ENCODE measurements around the gene OR5C1. TPM values are rescaled to one million over a fixed set of nuclear protein-coding genes. Genes with fewer than 3 reads are reported as not detected.

OR5C1 gene
- total and polyA plus RNA-seq, 2 of the 13 experiments (the other 11 are each of a cell fraction or from before 2014, with no cell fraction given) = not detected

DNA sequence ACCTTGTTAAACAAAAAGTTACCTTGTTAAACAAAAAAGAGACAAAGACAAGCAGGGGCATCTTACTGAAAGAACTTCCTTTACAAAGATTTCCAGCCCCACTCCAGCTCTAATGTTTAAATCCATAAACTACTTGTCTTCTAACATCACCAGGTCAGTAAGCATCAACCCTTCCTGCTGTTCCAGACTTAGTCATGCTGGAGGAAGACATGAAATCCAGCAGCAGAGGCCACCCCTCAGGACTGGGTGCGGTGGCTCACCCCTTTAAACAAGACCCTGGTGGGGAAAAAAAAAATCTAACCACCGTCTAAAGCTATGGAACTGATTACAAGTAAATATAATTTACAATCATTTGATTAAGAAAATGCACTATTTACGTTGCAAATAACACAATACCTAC lies 30.6 kb downstream of the OR5C1 start:
- CTCF ChIA-PET (ENCODE audit: low intra/inter-chr PET ratio, low total read pairs) = no interaction called here
- no peaks in the 10 kb centered on the region for H3K27me3 ChIP-seq (ENCODE audit: control insufficient read depth in 1 of 2, insufficient read depth in 2 of 2, low read length in 2 of 2)
- H3K4me1 ChIP-seq (ENCODE audit: insufficient read depth, low read length) = peaks cover 7% of the 10 kb centered on the region
- H3K9ac ChIP-seq (ENCODE audit: insufficient read depth, low read depth, low read length) = no peak overlapping the region
- peaks cover 13 to 42% of the 10 kb centered on the region in 2 experiments for H3K36me3 ChIP-seq (replicated peaks in 1 of 2; ENCODE audit: control insufficient read depth in 1 of 2, insufficient read depth in 2 of 2, low read length in 2 of 2)
- no TSS peak for BruUV-seq (replicated peaks)
- no peak overlapping the region for H3K4me3 ChIP-seq (replicated peaks in 1 of 3; ENCODE audit: insufficient read depth in 1 of 3, low read depth in 2 of 3, low read length in 3 of 3)
- H4K20me1 ChIP-seq (ENCODE audit: insufficient read depth, low read length) = no peaks in the 10 kb centered on the region; the same call in 1 of the 2 replicates
- no peak for DNase-seq (ENCODE audit: low spot score)
- POLR2A ChIA-PET = interaction anchor here (0.9 kb wide), 1 partner anchor 9 kb away, joined by 3 read pairs; the partner anchor contains the start of gene PDCL
- no peak overlapping the region for H3K27ac ChIP-seq (ENCODE audit: extremely low read length, insufficient read depth, low read length)
- 93% methylated on average over 3 of the region's 3 CpGs for WGBS (ENCODE audit: low lambda C conversion rate)
- FAIRE-seq = no peak
- H3K79me2 ChIP-seq (ENCODE audit: insufficient read depth, low read length) = peaks cover 4% of the 10 kb centered on the region
- ATAC-seq = no peak
- in situ Hi-C loops (cut with HindIII; ENCODE audit: extremely low pct_ligation_motif_present, low pct_unique_long_range_greater_than_20kb) (loop anchor here (10.0 to 25.0 kb wide), 2 partner anchors 457 to 715 kb away; partner anchors contain the start of gene PTGS1), intact Hi-C loops (cut with micrococcal nuclease; ENCODE audit: unreplicated experiment) (no loop called here)
- H3K9me3 ChIP-seq (ENCODE audit: low read length) = no peaks in the 10 kb centered on the region
- H3K4me2 ChIP-seq (ENCODE audit: low read depth, low read length) = no peak overlapping the region
- no peak overlapping the region for H2AFZ ChIP-seq (ENCODE audit: low read length)
- TF ChIP-seq, protein P1, sequence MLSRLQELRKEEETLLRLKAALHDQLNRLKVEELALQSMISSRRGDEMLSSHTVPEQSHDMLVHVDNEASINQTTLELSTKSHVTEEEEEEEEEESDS (CRISPR knock-in tag; IDR thresholded peaks at IDR 0.05; ENCODE audit: borderline replicate concordance) = no peak
- no peak for TF ChIP-seq ZFP90 (CRISPR knock-in tag; IDR thresholded peaks at IDR 0.05; ENCODE audit: borderline replicate concordance)
- TF ChIP-seq U2AF2 (IDR thresholded peaks at IDR 0.05; ENCODE audit: low read depth, low read length) = no peak
- TF ChIP-seq, protein P2, sequence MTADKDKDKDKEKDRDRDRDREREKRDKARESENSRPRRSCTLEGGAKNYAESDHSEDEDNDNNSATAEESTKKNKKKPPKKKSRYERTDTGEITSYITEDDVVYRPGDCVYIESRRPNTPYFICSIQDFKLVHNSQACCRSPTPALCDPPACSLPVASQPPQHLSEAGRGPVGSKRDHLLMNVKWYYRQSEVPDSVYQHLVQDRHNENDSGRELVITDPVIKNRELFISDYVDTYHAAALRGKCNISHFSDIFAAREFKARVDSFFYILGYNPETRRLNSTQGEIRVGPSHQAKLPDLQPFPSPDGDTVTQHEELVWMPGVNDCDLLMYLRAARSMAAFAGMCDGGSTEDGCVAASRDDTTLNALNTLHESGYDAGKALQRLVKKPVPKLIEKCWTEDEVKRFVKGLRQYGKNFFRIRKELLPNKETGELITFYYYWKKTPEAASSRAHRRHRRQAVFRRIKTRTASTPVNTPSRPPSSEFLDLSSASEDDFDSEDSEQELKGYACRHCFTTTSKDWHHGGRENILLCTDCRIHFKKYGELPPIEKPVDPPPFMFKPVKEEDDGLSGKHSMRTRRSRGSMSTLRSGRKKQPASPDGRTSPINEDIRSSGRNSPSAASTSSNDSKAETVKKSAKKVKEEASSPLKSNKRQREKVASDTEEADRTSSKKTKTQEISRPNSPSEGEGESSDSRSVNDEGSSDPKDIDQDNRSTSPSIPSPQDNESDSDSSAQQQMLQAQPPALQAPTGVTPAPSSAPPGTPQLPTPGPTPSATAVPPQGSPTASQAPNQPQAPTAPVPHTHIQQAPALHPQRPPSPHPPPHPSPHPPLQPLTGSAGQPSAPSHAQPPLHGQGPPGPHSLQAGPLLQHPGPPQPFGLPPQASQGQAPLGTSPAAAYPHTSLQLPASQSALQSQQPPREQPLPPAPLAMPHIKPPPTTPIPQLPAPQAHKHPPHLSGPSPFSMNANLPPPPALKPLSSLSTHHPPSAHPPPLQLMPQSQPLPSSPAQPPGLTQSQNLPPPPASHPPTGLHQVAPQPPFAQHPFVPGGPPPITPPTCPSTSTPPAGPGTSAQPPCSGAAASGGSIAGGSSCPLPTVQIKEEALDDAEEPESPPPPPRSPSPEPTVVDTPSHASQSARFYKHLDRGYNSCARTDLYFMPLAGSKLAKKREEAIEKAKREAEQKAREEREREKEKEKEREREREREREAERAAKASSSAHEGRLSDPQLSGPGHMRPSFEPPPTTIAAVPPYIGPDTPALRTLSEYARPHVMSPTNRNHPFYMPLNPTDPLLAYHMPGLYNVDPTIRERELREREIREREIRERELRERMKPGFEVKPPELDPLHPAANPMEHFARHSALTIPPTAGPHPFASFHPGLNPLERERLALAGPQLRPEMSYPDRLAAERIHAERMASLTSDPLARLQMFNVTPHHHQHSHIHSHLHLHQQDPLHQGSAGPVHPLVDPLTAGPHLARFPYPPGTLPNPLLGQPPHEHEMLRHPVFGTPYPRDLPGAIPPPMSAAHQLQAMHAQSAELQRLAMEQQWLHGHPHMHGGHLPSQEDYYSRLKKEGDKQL (CRISPR knock-in tag; IDR thresholded peaks at IDR 0.05; ENCODE audit: low read depth) = no peak
- no peak for TF ChIP-seq ZFP36L1 (CRISPR knock-in tag; IDR thresholded peaks at IDR 0.05)
- no peak for TF ChIP-seq ZNF772 (CRISPR knock-in tag; IDR thresholded peaks at IDR 0.05)
- TF ChIP-seq ZNF17 (CRISPR knock-in tag; IDR thresholded peaks at IDR 0.05) = no peak
- TF ChIP-seq, protein P3, sequence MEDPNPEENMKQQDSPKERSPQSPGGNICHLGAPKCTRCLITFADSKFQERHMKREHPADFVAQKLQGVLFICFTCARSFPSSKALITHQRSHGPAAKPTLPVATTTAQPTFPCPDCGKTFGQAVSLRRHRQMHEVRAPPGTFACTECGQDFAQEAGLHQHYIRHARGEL (CRISPR knock-in tag; IDR thresholded peaks at IDR 0.05) = no peak
- TF ChIP-seq ZNF747 (CRISPR knock-in tag; IDR thresholded peaks at IDR 0.05; ENCODE audit: borderline replicate concordance) = no peak
- no peak for TF ChIP-seq SALL1 (CRISPR knock-in tag; IDR thresholded peaks at IDR 0.05)
- TF ChIP-seq ZNF766 (CRISPR knock-in tag; IDR thresholded peaks at IDR 0.05; ENCODE audit: borderline replicate concordance) = no peak
- no peak for TF ChIP-seq NR2F6 (IDR thresholded peaks at IDR 0.05)
- no peak for TF ChIP-seq NR2F6 (CRISPR knock-in tag; IDR thresholded peaks at IDR 0.05)
- no peak for TF ChIP-seq FOSL2 (CRISPR knock-in tag; IDR thresholded peaks at IDR 0.05)
- no peak for TF ChIP-seq SP1 (IDR thresholded peaks at IDR 0.05)
- TF ChIP-seq SP1 (CRISPR knock-in tag; IDR thresholded peaks at IDR 0.05) = no peak
- no peak for TF ChIP-seq NFYB (CRISPR knock-in tag; IDR thresholded peaks at IDR 0.05)
- TF ChIP-seq ELF1 (CRISPR knock-in tag; IDR thresholded peaks at IDR 0.05) = no peak
